ENCODE measurements around the gene IGDCC3.

The IGDCC3 gene

GRCh38 chr15:65311760-65312159, 66.0 kb downstream of the IGDCC3 start:
- no peak for TF ChIP-seq CTCF (IDR thresholded peaks at IDR 0.05)

- TF ChIP-seq CTCF (IDR thresholded peaks at IDR 0.05): no peak
Observed at GRCh38 chr15:65310431-65311137, 67.2 kb downstream of the IGDCC3 start.

- no peak for TF ChIP-seq CTCF (IDR thresholded peaks at IDR 0.05)
Observed at GRCh38 chr15:65309882-65310418, 67.9 kb downstream of the IGDCC3 start.

GRCh38 chr15:65307978-65308377, 69.8 kb downstream of the IGDCC3 start:
- TF ChIP-seq CTCF (IDR thresholded peaks at IDR 0.05): no peak

- no peak for TF ChIP-seq CTCF (IDR thresholded peaks at IDR 0.05)
Observed at GRCh38 chr15:65306551-65306950, 71.3 kb downstream of the IGDCC3 start.

GRCh38 chr15:65305776-65306175, 72.0 kb downstream of the IGDCC3 start:
- TF ChIP-seq CTCF (IDR thresholded peaks at IDR 0.05): no peak

GRCh38 chr15:65305150-65305758, 72.5 kb downstream of the IGDCC3 start:
- TF ChIP-seq CTCF (IDR thresholded peaks at IDR 0.05): no peak
